Measurements from ENCODE around the gene CPXCR1.
"Not testable (repeated sequence)": the region's sequence is repeated elsewhere in the genome, so short reads cannot be mapped to it uniquely, and the experiment has no call there.

Gene CPXCR1

DNA sequence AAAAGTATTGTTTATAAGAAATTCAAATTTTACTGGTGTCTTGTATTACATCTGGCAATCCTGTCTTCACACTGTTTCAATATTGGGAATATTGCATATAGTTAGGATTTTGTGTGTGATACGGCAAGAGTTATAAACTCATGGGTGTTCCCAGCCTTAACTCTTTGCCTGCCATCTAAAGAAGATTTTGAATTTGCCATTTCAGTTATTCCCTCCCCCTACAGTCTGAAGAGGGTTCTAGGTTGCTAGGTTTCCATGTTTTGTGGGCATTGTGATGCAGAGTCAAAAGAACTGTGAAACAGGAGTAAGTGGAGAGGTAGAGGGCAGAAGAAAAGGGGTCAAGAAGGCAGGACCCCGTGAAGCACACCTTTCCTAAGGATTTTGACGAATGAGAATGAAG, at the start of gene CPXCR1:
CPXCR1 (plus strand) TSS at position 301 of the 400 bp plus-strand sequence. CDS start 6,190 bp downstream, outside the sequence.
- no peak for DNase-seq

DNA sequence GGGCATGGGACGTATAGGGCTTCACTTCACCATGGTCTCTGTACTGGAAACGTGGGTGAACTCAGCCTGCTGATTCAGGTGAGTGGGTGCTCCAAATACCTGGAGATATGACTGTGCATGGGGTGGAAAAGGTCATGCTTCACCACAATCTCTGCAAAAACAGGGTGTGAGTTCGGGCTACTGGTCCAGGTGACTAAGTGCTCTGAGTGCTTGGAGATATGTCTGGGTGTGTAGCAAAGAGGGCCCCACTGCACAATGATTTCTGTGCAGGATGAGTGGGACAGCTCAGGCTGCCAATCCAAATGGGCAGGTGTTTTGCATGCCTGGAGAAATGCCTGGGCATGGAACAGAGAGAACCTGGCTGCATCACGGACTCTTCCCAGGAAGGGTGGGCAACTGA, 11.2 kb upstream of the CPXCR1 start:
- no peak for DNase-seq

DNA sequence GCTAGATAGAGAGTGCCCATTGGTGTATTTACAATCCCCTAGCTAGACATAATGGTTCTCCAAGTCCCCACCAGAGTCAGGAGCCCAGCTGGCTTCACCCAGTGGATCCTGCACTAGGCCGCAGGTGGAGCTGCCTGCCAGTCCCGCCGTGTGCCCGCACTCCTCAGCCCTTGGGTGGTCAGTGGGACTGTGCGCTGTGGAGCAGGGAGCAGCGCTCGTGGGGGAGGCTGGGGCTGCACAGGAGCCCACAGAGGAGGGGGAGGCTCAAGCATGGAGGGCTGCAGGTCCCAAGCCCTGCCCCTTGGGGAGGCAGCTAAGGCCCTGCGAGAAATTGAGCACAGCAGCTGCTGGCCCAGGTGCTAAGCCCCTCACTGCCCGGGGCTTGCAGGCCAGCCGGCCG, 810 bp upstream of the CPXCR1 start:
- DNase-seq: not testable (repeated sequence)

DNA sequence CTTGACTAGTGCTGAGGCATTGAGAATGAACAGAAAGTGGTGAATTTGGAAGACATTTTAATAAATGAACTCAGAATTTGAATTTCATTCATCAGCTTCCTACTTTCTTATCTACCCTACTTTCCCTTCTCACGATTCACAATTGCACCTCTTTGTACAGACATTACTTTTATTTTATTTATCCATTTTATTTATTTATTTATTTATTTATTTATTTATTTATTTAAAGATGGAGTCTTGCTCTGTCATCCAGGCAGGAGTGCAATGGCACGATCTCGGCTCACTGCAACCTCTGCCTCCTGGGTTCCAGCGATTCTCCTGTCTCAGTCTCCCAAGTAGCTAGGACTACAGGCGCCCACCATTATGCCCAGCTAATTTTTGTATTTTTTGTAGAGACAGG, 5.3 kb downstream of the CPXCR1 start:
- DNase-seq: not testable (repeated sequence)

DNA sequence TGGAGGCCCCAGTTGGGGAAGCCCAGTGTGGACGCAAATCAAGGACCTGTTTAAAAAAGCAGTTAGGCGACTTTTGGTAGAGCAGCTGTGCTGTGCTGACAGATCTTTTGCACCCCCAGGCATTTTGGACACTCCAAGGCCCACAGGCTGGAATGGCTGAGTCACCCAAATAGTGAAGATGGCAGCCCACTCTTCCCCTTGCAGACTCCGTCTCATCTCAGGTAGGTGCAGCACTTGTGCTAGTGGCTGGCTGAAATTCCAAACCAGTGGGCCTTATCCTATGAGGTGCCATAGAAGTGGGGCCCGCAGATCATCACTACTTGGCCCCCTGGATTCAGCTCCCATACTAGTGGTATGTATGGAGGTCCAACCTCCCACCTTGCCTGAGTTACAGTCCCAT, 42.8 kb downstream of the CPXCR1 start:
- no peak for DNase-seq
